ENCODE data around the gene NSF.
"Not testable (repeated sequence)": the region's sequence is repeated elsewhere in the genome, so short reads cannot be mapped to it uniquely, and the experiment has no call there.

DNA sequence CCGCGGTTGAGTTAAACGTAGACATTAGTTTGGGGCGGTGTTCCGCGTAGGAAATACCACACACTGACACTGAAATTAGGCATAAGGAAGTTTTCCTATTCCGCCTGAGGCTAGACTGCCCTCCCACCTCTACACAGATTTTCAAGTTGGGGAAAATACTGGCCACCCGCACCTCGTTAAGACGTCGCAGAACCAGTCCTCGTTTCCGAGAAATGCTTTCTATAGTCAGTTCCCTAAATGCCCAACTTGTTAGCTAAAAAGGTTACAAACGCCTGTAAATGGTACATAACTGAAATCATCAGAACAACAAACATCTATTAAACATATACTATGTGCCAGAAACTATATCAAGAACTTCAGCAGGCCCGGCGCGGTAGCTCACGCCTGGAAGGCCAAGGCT lies 10.4 kb upstream of the NSF start:
- TF ChIP-seq FOSB (CRISPR knock-in tag; IDR thresholded peaks at IDR 0.05); CTCF (IDR thresholded peaks at IDR 0.05); POLR2AphosphoS2 (conservative IDR thresholded peaks at IDR 0.05; ENCODE audit: low read length); RCOR1 (IDR thresholded peaks at IDR 0.05; ENCODE audit: low read depth, low read length); POLR2A (IDR thresholded peaks at IDR 0.05; ENCODE audit: low read length); RAD21 (conservative IDR thresholded peaks at IDR 0.05 in 1 of 2, IDR thresholded peaks at IDR 0.05 in 1 of 2): not testable (repeated sequence)
- TF ChIP-seq, protein P1, sequence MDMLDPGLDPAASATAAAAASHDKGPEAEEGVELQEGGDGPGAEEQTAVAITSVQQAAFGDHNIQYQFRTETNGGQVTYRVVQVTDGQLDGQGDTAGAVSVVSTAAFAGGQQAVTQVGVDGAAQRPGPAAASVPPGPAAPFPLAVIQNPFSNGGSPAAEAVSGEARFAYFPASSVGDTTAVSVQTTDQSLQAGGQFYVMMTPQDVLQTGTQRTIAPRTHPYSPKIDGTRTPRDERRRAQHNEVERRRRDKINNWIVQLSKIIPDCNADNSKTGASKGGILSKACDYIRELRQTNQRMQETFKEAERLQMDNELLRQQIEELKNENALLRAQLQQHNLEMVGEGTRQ (IDR thresholded peaks at IDR 0.05), result not testable (repeated sequence)
